HG02588 (cell line): Measurements from ENCODE around the gene ARMC5.
"Not testable (repeated sequence)": the region's sequence is repeated elsewhere in the genome, so short reads cannot be mapped to it uniquely, and the experiment has no call there.

Source experiments
- ATAC-seq: cut with Tn5 transposase; IDR thresholded peaks from one replicate; pipeline ENCODE4 v1.9.1; 2021; ENCODE audit warnings: mild to moderate bottlenecking, moderate library complexity; ENCODE audit not compliant: unreplicated experiment

The ARMC5 gene

DNA sequence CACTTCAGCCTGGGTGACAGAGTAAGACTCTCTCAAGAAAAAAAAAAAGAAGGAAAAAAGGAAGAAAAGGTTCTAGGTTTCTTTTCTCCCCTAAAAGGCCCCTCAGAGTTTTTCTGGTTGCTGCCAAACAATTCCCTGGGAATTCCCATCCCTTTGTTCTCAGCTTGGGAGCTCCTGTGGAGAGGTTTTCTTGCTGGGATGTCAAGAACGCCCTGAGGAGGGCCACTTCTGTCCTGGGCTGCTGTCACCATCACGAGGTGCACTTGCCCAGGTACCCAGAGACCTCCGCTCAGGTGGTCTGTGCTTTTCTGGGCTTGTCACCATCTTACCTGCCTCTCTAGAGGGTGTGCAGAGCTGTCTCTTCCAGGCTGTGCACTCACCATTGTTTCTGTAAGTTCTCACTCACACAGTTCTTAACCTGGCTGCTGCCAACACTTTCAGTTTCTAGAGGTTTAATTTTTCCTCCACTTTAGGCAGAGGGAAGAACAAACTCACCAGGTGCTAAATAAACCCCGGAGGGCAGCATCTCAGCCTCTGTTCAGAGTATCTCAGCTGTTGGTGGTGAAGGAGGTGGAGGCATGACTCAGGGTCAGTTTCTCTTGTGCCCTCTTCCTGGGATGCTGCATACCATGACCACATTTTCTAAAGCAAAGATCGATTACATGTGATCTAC is 28.8 kb upstream of the ARMC5 start:
- no peak for ATAC-seq

DNA sequence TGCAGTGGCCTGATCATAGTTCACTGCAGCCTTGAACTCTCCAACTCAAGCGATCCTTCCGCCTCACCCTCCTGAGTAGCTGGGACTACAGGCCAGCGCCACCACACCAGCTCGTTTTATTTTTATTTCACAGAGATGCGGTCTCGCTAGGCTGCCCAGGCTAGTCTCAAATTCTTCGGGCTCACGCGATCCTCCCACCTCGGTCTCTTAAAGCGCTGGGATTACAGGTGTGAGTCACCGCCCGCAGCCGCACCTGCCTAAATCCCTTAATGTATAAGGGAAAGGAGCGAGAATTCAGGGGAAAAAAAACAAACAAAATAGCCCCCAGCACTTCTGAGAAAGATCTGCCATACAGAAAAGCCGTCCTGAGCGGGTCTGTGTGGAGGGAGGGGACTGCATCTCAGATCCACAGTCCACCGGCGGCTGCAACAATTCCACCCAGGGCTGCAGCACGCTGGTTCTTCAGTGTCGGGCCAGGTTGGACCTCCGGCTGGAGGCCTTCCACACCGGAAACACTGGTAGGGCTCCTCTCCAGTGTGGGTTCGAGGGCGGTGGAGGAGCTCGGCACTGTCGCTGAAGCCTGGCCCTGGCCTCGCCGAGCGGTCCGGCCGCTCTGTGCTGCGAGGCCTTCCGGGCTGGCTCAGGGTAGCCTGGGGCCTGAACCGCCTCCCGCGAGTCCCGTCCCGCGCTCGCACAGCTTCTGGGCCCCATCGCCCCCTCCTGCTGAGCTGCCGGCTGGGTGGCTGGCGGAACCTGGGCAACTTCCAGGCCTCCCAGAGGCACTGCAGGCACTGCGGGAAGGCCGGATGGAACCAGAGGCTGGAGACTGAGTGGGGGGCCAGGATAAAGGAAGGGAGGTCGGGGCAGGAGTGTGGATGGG is 23.7 kb upstream of the ARMC5 start:
- ATAC-seq, result no peak

DNA sequence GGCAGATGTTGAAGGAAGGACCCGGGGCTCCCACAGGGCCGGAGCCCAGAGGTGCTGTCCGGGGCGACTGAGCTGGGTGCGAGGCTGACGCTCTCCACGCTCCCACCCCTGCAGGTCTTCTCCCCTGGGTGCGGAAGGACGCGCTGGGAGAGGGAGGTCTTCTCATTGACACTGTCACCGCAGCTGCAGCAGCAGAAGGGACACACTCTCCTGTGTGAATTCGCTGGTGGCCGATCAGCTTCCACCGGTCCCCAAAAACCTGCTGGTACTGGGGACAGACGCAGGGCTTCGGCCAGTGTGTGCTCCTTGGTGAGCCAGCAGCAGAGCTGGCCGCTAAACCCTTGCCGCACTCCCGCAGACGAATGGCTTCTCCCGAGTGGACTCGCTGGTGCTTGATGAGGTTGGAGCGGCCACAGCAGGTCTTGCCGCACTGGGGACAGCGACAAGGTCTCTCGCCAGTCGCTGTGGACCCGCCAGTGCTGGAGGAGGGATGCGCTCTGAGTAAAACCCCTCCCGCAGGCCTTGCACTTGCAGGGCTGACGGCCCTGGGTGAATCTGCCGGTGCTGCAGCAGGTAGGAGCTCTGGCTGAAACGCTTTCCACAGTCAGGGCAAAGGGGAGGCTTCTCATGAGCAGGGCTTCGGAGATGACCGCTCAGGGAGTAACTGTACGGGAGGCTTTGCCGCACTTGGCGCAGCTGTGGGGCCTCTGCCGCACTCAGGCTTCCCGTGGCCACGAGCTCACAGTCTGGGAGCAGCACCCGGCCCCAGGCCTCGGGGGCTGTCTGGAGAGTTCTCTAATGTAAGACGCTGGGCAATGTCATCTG is 22.9 kb upstream of the ARMC5 start:
- no peak for ATAC-seq

DNA sequence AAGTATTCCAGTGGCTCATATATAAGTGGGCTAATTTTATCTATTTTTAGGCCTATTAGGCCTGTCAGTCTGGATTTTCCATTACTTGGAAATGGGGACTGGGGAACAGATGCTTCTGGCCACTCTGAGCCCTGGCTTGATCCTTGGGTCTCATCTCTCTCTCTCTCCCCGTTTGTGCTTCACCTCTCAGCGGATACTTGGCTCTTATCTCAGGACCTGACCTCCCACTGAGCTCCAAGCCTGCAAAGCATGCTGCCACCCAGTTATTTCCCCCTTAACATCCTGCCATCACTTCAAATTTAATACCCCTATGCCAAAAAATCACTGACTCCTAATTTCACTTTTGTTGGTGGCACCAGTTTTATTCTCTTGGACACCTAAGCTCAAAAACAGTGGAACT is 20.9 kb upstream of the ARMC5 start:
- no peak for ATAC-seq

DNA sequence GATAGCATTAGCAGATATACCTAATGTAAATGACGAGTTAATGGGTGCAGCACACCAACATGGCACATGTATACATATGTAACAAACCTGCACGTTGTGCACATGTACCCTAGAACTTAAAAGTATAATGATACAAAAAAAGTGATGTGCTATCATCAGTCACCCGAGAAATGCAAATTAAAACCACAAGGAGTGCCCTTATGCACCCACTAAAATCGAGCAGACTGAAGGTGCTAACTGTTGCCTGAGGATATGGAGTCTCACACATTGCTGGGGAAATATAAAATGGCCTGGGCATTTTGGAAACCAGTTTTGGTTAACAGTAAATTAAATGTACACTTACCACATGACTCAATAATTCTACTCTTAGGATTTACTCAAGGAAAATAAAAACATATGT is 20.3 kb upstream of the ARMC5 start:
- not testable (repeated sequence) for ATAC-seq

DNA sequence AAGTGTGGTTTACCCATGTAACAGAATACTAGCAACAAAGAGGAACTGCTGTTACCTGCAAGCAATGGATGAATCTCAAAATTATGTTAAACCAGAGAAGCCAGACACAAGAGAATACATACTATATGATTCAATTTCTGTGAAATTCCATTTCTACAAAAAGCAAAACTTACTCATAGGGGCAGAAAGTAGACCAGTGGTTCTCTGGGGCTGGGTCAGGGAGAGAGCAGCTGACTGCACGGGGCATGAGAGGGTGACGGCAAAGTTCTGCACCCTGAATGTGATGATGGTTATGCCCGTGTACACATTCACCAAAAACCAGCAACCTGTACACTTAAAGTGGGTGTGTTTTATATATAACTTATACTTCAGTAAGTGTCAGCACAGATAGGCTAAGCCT is 19.8 kb upstream of the ARMC5 start:
- ATAC-seq, result no peak

DNA sequence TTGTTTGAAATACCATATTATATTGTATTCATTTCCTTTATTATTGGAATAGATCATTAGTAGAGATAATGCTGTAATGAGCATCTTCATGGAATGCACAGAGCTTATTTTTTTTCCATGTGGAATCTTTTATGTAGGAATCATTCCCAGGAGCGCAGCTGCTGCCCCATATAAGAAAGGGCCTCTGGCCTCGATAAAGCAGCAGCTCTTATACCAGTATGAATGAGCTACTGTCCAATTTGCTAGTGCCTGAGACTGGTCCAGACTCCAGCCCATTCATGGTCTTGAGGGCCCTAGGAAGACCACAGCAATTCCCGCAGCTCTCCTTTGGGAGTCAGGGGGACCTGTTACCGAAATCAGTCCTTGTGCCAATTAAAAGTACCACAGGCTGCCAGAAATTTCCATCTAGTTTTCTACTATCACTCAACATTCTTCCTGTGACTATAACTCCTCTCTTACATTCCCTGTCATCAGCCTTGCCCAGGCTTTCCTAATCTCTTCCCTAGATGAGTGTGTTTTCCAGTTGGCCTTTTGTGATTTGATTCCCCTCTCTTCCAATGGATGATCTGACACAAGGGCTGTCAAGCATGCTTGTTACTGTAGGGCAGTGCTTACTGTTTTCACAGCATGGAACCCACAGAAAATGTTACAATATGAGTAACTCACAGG is 18.7 kb upstream of the ARMC5 start:
- ATAC-seq, result no peak

DNA sequence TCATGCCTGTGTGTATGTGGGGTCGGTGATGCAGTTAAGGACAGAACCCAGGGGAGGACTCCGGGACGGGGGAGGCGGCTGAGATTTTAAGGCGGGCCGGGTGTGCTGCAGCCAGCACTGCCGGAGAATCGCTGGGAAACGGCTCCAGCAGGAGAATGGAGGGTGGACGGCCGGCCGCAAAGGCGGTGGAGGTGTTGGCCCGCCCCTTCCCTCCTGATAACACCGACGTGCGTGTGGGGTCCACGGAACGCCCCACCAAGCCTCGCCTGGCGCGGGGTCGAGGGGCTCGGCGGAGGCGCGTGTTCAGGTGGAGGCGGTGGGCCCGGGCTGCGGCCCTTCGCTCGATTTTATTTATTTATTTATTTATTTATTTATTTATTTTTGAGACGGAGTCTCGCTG is 17.3 kb upstream of the ARMC5 start:
- no peak for ATAC-seq

DNA sequence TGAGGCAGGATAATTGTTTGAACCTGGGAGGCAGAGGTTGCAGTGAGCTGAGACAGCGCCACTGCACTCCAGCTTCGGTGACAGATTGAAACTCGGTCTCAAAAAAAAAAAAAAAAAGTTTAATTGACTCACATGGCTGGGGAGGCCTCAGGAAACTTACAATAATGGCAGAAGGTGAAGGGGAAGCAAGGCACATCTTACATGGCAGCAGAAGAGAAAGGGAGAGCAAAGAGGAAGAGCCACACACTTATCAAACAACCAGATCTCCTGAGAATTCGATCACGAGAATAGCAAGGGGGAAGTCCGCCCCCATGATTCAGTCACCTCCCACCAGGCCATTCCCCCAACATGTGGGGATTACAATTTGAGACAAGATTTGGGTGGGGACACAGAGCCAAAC is 13.4 kb upstream of the ARMC5 start:
- ATAC-seq, result not testable (repeated sequence)

DNA sequence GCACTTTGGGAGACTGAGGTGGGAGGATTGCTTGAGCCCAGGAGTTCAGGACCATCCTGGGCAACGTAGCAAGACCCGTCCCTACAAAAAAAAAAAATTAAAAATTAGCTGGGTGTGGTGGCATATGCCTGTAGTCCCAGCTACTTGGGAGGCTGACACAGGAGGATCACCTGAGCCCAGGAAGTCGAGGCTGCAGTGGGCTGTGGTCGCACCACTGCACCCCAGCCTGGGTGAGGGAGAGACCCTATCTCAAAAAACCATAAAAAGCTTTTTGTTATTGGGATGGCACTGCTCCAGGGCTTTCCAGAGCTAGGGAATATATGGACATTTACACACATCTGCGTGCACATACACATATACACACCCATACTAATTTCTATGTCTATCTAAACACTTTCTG is 8.1 kb upstream of the ARMC5 start:
- ATAC-seq, result no peak

DNA sequence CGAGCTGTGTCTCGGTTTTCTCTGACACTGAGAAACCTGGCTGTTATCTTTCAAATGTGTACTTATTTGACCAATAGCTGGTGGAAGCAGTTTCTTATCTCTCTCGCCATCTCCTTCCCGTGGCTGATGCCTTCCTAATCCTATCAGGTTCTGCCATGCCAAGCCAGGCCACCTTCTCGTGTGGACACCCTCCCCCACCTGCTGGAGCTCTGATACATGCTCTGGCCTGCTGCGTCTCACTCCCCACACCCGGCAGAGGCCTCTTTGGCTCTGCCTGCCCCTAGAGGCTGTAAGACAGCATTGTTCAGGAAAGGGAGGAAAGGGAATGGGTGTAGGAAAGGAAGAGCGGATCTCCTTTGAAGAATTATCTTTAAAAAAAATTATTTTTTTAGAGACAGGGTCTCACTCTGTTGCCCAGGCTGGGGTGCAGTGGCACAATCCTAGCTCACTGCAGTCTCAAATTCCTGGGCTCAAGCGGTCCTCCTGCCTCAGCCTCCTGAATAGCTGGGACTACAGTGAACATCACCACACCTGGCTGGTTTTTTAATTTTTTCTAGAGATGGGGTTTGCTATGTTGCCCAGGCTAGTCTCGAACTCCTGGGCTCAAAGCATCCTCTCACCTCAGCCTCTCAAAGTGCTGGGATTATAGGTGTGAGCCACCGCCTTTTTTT is 7.5 kb upstream of the ARMC5 start:
- ATAC-seq, result no peak

DNA sequence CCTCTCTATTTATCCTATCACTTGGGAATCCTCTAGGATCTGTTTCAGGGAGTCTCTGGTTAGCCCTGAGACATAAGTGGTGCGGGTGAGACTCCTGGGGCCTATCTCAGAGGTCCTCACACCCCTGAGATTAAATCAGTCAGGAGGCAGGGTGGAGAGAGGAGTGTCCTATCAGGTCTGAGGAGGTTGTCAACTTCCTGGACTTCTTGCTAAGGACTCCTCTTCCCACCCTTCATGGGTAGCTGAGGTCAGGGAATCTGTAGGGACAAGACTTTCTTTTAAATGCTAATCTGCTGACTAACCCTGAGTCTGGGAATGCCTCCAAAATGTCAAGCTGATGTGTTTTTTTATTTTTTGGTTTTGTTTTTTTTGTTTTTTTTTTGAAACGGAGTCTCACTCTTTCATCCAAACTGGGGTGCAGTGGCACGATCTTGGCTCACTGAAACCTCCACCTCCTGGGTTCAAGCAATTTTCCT is 6.6 kb upstream of the ARMC5 start:
- no peak for ATAC-seq

DNA sequence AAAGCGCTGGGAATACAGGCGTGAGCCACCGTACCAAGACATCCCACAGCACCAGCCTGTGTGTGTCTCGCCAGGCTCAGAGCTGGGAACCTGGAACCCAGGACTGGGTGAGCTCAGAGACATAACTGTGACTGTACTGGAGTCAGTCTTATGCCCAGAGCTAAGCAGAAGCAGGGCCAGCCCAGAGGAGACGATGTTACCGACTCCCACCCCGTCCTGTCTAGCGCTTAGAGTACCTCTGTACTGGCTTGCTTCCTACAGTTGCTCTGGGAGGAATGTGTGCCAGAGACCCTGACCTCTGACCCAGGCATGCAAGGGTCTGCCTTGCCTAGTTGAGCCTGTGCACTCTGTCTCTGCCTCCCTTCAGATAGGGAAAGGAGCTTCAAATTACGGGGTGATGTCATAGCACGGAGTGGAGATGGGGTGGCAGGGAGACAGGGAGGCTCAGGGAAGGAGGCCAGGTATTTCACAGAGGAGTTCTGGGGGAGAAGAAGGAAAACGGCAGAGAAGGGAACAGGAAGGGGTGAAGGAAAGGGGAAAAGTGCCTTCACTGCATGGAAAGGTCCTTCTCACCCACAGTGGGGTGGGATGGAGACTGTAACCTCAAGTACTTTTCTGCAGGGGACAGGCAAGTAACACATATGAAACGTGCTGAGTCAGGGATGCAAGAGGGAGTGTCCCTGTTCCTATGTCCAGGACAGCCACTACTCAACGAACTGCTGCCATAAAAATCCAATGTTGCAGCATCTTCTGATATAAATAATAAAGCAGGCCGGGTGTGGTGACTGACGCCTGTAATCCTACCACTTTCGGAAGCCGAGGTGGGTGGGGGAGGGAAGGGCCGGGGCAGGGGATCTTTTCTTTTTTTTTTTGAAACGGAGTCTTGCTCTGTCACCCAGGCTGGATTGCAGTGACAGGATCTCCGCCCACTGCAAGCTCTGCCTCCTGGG is 5.8 kb upstream of the ARMC5 start:
- no peak for ATAC-seq

DNA sequence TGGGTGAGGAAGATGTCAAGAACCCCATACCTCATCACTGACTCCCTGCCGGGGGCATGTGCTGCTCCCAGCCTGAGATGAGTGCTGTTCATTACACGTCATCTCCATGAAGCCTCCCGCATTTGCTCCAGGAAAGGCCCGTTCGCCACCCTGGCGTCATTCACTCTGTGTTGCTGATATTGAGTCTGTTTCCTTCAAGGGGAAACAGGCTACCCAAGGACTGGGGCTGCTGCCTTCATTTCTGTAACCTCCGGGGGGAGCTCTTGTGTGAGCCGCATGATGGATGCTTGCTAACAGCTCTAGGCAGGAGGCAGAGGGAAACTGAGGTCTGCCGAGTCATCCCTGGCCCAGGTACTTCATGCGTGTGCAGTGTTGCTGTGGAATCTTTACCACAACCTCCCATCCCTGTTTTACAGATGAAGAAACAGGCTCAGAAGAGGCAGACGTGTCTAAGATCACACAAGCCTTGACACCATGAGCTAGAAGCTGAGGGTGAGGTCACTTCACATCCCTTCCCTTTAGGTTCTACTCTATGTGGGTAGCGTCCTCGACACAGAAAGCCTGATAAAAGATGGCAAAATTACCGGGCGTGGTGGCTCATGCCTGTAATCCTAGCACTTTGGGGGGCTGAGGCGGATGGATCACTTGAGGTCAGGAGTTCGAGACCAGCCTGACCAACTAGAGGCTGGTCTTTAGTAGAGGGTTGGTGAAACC is 3.5 kb upstream of the ARMC5 start:
- no peak for ATAC-seq

DNA sequence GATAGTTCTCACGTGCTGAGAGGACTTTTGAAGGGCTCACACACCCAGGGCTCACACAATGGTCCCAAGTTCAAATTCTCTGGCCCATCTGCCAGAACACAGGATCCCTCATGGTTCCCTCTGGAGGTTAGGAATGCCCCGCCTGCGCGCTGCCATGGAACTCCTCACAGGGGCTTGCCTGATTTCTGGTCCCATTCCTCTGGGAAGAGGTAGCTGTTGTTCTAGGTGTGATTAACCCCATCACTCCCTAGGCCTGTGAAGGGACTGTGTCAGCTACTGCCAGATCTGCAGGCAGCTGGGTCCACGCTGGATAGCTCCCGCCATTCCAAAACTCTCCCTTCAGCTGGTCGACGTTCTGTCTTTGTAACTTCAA is 2.3 kb upstream of the ARMC5 start:
- no peak for ATAC-seq

DNA sequence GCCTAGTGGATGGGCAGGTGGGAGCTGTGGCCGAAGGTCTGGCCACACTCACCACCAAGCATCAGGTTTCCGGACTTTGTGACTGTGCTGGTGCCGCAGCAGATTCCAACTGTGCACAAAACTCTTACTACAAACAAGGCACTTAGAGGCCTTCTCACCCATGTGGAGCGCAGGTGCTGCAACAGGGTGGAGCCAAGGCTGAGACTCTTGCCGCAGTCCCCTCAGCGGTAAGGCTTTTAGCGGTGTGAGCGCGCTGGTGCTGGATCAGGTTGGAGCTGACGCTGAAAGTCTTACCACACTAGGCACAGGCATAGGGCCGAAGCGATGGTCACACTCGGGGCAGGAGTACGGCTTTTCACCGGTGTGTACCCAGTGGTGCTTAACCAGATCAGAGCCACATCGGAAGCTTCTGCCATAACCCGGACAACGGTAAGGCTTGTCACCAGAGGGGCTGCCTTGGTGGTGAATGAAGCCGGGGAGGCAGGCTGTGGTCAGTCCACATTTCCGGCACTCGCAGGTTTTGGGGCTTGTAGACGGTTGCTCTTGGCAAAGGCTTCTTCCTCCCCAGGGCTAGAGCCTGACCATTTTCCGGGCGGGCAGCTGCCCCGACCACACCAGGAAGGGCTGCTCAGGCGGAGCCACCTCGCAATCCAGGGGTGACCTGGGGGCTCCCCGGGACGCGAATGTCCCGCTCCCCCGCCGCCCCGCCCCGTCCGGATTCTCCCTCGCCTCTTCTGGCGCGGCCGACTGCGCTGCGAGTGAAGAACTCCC is 1.0 kb upstream of the ARMC5 start:
- peak; percentile 3 for ATAC-seq

DNA sequence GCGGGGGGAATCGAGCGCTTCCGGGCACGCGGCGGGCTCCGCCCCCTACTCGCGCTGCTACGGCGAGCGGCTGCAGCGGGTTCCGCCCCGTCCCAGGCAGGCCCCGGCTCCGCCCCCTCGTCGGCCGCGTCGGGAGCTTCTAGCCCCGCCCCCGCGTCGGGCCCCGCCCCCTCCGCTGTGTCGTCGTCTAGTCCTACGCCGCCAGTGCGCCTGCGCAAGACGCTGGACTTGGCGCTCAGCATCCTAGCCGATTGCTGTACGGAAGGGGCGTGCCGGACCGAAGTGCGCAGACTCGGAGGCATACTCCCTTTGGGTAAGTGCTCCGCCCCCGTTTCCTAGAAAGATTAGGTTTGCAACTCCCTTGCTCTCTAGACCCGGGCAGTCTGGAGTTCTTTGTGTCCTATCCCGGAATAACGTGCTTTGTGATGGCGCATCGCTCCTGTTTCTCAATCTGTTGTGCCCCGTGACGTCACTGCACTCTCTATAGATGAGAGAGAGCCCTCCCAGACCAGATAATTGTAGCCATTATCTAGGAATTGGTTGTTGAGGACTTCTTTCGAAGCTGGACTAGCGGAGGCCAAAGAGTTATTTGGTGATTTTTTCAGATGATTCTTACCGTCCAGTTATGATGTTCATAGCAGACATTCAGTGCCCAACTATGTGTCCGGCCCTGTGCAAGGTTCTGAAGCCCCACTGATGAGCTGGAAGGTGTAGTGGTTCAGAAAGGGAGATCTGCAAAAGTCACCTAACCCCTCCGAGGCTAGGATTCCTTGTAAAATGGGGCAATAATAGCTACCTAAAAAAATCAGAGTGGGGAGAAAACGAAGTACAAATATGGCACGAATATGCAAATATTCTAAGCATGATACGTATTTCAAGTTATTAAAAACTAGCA is 633 bp downstream of the ARMC5 start:
- ATAC-seq, result peak; percentile 68
